ENCODE results near the gene GALR3. TPM values are rescaled to one million over a fixed set of nuclear protein-coding genes. Genes with fewer than 3 reads are reported as not detected.

GALR3 gene, protein sequence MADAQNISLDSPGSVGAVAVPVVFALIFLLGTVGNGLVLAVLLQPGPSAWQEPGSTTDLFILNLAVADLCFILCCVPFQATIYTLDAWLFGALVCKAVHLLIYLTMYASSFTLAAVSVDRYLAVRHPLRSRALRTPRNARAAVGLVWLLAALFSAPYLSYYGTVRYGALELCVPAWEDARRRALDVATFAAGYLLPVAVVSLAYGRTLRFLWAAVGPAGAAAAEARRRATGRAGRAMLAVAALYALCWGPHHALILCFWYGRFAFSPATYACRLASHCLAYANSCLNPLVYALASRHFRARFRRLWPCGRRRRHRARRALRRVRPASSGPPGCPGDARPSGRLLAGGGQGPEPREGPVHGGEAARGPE
- total RNA-seq = under 1 TPM in 2 of 3 donors, not detected in 1; 0.24 to 0.32 TPM
- not detected for total RNA-seq (2013)

DNA sequence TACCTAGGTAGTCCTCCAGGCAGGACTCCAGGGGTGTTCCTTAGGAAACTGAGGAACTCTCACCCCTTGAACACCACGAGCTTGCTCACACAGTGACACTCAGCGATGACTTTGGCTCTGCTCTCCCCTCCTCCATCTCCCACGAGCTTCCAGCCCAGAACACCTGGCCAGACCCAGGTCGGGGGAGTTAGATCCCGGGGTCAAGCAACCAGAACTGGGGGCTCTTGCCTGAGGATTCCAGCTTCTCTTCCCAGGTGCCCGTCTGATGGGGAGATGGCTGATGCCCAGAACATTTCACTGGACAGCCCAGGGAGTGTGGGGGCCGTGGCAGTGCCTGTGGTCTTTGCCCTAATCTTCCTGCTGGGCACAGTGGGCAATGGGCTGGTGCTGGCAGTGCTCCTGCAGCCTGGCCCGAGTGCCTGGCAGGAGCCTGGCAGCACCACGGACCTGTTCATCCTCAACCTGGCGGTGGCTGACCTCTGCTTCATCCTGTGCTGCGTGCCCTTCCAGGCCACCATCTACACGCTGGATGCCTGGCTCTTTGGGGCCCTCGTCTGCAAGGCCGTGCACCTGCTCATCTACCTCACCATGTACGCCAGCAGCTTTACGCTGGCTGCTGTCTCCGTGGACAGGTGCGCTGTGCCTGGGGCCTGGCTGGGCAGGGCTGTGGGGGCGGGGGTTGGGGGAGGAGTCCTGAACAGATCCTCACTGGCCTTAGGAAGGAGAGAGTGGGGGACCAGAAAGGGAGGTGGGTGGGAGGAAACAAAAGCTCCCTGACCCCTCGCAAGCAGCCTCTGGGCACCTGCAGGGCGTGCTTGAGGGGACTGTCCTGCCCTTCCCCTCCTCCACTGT, at the start of gene GALR3:
Gene GALR3 (plus strand): TSS at position 249 of the 852 bp plus-strand sequence. CDS start 25 bp downstream, at position 274.
- 96% methylated on average over 21 of the region's 21 CpGs for WGBS (ENCODE audit: insufficient coverage)
- Mint-ChIP-seq H3K27ac (no peak within 1 kb of the TSS), H3K4me3 (peak within 1 kb of the TSS; percentile 47), H3K9me3 (no peaks in the 10 kb centered on the region), H3K27me3 (ENCODE audit: low read depth in 2 of 2) (peaks cover 0 to 17% of the 10 kb centered on the region in 2 donors), H3K4me1 (peaks cover 0 to 12% of the 10 kb centered on the region in 2 donors), H3K36me3 (no peaks in the 10 kb centered on the region)
- Histone ChIP-seq H3K27me3 (ENCODE audit: control insufficient read depth, insufficient read depth, low read length) (no peaks in the 10 kb centered on the region), H3K4me1 (ENCODE audit: control insufficient read depth, insufficient read depth, low read length) (peaks cover 13% of the 10 kb centered on the region), H3K9me3 (ENCODE audit: control insufficient read depth, insufficient read depth, low read length) (no peaks in the 10 kb centered on the region), H3K27ac (ENCODE audit: low read length) (no peak within 1 kb of the TSS), H3K36me3 (ENCODE audit: control insufficient read depth, insufficient read depth, low read length) (no peaks in the 10 kb centered on the region), H3K4me3 (ENCODE audit: low read length) (no peak within 1 kb of the TSS)
- TF ChIP-seq, protein P1, sequence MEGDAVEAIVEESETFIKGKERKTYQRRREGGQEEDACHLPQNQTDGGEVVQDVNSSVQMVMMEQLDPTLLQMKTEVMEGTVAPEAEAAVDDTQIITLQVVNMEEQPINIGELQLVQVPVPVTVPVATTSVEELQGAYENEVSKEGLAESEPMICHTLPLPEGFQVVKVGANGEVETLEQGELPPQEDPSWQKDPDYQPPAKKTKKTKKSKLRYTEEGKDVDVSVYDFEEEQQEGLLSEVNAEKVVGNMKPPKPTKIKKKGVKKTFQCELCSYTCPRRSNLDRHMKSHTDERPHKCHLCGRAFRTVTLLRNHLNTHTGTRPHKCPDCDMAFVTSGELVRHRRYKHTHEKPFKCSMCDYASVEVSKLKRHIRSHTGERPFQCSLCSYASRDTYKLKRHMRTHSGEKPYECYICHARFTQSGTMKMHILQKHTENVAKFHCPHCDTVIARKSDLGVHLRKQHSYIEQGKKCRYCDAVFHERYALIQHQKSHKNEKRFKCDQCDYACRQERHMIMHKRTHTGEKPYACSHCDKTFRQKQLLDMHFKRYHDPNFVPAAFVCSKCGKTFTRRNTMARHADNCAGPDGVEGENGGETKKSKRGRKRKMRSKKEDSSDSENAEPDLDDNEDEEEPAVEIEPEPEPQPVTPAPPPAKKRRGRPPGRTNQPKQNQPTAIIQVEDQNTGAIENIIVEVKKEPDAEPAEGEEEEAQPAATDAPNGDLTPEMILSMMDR (IDR thresholded peaks at IDR 0.05) = no peak
- no peak for ATAC-seq
- no peak for DNase-seq
- intact Hi-C loops (cut with micrococcal nuclease) = no loop called here

- Histone ChIP-seq H3K4me1 (ENCODE audit: control insufficient read depth, insufficient read depth, low read length) (peaks cover 12% of the 10 kb centered on the region), H3K27ac (ENCODE audit: low read length) (no peak overlapping the region), H3K27me3 (ENCODE audit: control insufficient read depth, insufficient read depth, low read length) (no peaks in the 10 kb centered on the region), H3K9me3 (ENCODE audit: control insufficient read depth, insufficient read depth, low read length) (no peaks in the 10 kb centered on the region), H3K4me3 (ENCODE audit: low read length) (no peak overlapping the region), H3K36me3 (ENCODE audit: control insufficient read depth, insufficient read depth, low read length) (peaks cover 15% of the 10 kb centered on the region)
- TF ChIP-seq, protein P1 (IDR thresholded peaks at IDR 0.05) = no peak
- intact Hi-C loops (cut with micrococcal nuclease) = no loop called here
- Mint-ChIP-seq H3K27ac (peak overlapping the region in 1 of 2 donors; percentile 42), H3K4me3 (no peak overlapping the region), H3K9me3 (no peaks in the 10 kb centered on the region), H3K4me1 (peaks cover 0 to 5% of the 10 kb centered on the region in 2 donors), H3K27me3 (ENCODE audit: low read depth in 2 of 2) (no peaks in the 10 kb centered on the region), H3K36me3 (no peaks in the 10 kb centered on the region)
- DNase-seq (no peak), ATAC-seq (no peak)
- 97% methylated on average over 3 of the region's 3 CpGs for WGBS (ENCODE audit: insufficient coverage)
Observed at GRCh38 chr22:37774728-37775127, 48.5 kb upstream of the GALR3 start.

- DNase-seq = no peak
- intact Hi-C loops (cut with micrococcal nuclease) = no loop called here
- Histone ChIP-seq H3K9me3 (ENCODE audit: control insufficient read depth, insufficient read depth, low read length) (no peaks in the 10 kb centered on the region), H3K27ac (ENCODE audit: low read length) (no peak overlapping the region), H3K4me1 (ENCODE audit: control insufficient read depth, insufficient read depth, low read length) (peaks cover 12% of the 10 kb centered on the region), H3K36me3 (ENCODE audit: control insufficient read depth, insufficient read depth, low read length) (peaks cover 13% of the 10 kb centered on the region), H3K4me3 (ENCODE audit: low read length) (no peak overlapping the region), H3K27me3 (ENCODE audit: control insufficient read depth, insufficient read depth, low read length) (no peaks in the 10 kb centered on the region)
- 89% methylated on average over 13 of the region's 17 CpGs for WGBS (ENCODE audit: insufficient coverage)
- H3K4me1 Mint-ChIP-seq = peaks cover 0 to 5% of the 10 kb centered on the region in 2 donors
- no peaks in the 10 kb centered on the region for H3K27me3 Mint-ChIP-seq (ENCODE audit: low read depth in 2 of 2)
- H3K36me3 Mint-ChIP-seq = no peaks in the 10 kb centered on the region
- no peak overlapping the region for H3K27ac Mint-ChIP-seq
- no peak overlapping the region for H3K4me3 Mint-ChIP-seq
- ATAC-seq = no peak
- no peaks in the 10 kb centered on the region for H3K9me3 Mint-ChIP-seq
- TF ChIP-seq, protein P1 (IDR thresholded peaks at IDR 0.05) = no peak
Observed at GRCh38 chr22:37775785-37776638, 47.2 kb upstream of the GALR3 start.
